ENCODE results near the gene EPHA4.
A peak's percentile ranks its signal among the peaks of the same experiment; 100 is the strongest.
"Not testable (repeated sequence)": the region's sequence is repeated elsewhere in the genome, so short reads cannot be mapped to it uniquely, and the experiment has no call there.

The EPHA4 gene

DNA sequence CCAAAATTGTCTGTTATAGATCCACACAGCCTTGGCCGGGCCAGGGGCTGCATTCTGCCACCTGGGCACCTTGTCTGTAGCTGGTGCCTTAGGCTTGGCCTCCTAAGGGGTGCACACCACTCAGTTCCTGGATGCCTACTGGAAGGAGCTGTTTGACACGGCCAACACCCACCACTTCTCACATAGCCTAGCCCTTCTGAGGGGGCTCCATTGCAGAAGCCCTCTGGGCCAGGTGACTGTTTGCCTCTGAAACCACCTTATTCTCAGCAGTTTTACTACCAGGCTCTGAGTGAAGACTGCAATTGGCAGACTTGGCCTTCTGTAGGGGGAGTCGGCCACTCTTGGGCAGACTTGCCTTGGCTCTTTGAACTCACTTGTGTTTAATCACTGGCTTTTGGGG, 39.5 kb downstream of the EPHA4 start:
- no peak for DNase-seq

DNA sequence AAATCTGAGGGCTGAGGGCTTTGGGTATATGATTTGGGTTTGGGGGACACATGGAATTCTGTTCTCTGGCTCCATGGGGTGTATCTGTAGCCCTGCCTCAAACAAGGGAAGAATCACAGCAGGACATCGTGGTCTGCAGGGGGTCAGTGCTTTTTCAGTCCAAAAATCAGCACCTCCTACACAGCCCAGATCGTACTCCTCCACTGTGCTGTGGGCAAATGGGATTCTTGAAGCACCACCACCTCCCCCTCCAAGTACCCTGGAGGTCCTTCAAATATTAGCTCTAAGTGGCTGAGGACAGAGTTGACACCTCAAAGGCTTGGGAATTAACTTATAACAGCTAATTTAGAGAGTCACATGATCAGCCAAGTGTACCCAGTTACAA, 41.5 kb downstream of the EPHA4 start:
- no peak for DNase-seq

DNA sequence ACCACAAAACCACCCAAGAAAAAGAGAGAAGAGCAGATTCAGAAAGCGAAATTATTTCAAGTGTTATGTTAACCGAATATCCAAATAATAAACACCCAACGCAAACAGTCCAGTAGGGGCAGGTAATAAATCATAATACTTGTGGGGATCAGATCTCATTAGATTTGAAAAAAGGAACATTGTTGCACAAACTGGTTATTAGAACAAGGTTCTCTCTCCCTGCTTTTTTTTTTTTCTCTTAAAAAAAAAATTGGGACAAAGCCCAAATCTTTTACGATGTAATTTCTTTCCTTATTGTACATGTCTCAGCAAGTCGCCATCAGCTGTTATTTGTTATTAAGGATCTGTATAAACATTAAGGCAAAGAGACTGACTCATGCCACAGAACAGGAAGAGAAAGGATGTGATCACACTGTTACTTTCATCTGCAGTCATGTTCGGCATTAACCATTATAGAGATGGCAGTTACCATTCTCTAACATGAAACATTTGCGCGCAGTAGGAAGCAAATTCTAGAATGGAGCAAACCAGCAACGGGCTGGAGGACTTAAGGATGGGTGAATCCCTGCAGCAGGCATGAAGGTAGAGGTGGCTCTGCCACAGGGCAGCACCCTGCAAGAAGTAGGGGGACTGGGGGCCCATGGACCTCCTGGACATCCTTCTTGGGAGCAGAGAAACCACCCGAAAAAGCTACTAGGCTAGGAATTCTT, 42.0 kb downstream of the EPHA4 start:
- peak; percentile 83 for DNase-seq

DNA sequence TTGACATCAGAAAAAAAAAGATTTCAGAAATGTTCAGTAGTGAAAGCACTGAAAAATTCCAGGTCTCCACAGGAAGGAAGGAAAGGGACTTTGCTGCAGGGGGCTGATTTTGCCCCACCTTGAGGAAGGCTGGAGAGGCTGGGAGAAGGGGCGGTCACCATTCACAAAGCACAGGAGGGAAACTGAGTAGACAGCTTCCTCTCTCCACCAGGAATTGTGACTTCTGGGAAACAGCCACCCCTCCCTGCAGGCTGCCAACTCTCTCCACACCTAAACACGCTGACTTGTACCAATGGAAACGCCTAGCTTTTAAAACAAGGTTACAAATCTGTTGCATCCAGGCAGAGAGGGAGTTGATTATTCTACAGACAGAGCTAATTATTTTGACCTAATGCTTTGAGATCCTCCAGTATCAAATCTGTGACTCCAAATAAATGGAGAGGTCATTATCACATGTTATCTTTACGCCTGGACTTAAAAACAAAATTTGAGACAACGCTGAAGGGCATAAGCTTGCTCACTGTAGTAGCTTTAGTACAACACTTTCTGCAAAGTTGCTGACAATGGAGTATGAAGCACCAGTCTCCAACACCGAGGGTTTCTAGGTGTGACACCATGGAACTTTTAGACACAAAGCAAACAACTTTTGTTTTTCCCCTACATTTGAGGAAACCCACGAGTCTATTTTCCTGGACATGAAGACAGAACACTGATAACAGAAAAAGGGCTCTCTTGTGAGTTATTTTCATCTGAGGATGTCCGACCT, 42.7 kb downstream of the EPHA4 start:
- no peak for DNase-seq

DNA sequence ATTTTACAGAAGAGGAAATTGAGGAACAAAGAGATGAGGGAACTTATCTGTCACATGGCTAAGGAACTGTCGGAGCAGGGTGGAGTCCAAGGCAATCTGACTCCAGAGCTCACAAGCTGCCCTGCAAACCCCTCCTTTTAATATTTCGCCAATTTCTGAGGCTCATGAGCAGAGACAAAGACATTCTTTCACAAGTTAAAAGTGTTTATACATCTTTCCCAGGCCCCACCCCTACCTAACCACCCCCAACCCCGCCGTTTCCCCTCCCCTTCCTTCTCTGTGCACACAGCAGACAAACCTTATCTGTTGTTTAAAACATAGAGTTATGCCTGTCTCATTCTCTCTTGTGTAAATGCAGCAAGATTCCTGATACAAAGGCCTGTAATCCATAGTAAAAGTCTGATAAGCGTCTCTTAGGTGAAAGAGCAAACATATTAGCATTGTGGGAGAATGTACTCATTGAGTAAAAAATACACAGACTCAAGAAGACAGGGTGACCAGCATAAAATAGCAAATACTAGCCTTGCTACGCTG, 44.3 kb downstream of the EPHA4 start:
- DNase-seq = no peak

DNA sequence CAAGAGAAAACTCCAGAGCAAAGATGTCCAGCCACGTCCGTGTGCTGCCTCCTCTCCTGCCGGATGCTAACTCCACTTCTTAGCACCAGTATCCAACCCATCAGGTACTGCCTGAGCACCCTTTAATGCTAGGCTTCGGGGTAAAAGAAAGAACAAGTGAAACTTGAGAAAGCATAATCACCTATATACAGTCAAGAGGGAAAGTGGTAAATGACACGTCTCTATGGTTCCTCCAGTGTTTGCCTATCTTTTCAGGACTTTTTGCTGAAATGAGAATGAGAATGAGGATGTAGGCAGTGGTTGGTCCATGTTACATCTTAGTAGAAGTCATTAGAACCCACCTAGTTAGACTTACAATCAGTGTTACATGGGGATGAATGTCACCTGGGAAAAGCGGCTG, 47.9 kb downstream of the EPHA4 start:
- DNase-seq = no peak

DNA sequence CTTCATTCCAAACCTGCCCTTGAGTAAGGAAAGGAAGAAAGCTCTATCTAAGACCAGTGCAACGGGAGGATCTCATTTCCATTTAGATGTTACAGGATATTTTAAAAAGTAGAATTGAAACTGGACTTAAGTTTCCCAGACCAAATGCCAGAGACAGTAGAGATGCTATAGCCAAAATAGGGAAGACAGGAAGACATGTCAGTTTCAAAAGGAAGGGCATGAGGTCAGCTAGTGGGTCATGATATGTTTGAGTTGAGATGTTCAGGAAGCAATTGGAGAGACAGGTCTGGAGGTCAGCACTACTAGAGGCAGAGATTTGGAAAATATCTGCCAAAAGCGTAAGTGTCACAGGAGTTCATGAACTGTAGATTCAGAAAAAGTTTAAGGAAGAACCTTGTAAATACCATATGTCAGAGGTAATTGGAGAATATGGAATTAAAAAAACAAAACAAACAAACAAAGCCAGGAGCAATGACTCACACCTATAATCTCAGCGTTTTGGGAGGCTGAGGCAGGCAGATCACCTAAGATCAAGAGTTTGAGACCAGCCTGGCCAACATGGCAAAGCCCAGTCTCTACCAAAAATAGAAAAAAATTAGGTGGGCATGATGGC, 50.8 kb downstream of the EPHA4 start:
- peak; percentile 26 for DNase-seq

DNA sequence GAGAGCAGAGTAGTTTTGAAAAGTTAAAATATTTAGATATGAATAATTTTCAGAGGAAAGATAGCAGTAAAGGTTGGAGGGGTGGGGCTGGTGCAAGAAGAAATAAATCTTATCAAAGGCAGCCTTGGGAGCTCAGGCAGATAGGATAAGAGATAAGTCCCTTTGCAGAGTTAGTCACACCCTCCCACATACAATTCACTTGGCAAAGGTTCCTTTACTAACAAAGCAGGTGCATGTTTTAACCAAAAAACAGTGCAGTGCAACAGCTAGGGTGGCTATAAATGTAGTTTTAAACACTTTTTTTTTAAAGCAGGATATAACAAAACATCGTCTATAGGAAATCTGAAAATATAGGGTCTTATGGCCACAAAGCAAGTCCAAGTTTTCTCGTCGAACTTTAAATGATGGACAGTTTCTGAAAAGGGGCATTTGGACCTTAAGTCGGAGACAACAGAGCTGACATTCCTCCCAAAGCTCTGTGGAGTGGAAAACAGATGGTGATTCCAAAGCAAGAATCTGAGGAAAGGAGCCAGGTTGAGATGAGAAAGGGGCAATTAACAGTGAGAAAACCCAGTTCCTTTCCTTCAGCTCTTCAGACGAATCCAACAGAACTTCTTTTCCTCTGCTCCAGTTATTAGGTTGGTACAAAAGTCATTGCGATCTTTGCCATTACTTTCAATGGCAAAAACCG, 53.0 kb downstream of the EPHA4 start:
- peak; percentile 37 for DNase-seq

DNA sequence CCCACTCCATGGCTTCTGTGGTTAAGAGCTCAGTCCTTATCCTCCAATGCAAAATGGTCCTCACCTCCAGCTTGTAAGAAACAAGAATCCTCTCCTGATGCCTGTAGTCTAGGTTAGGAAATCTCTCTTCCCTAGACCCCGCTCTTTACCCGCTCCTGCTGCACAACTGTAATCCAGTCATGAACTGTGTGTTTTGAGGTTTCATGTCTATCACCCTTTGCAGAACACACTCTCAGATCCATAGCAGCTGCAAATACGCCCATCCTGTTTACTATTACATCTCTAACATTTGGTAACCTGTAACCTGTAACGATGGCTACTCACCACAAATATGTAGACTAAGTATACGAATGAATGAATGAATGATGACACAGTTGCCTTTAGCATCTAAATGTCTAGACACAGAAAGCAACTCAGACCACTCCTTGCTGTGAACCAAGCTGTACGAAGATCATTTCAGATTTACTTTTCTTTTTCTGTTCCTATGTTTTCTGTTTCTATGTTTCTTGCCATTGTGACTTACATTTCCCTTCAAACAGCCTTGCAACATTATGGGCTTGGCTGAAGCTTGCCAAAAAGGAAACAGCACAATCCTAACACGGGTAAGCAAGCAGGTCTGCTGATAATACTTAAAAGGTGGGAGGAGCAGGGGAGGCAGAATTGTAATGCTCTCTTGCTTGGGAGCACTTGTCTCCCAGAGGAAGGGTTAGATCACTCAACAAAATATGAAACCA, 53.7 kb downstream of the EPHA4 start:
- no peak for DNase-seq

DNA sequence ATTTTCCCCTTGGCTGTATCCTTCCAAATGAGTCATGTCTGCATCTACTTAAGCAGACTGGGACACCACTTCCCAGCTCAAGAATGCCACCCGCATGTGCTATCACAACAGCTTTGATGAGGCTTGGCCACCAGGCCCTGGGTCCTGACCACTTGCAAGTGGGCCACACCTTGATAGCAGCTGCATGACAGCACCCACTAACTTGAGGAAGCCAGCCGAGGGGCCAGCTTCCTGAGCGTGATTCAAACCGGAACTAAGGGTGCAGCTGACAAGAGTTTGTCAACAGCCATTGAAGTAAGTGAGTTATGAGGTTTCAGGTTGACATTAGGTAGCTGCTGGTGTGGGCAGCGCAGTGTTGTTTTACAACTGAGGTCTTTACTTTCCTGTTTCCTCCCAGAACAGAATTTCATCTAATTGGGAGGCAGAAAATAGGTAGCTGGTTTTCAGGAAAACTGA, 54.4 kb downstream of the EPHA4 start:
- no peak for DNase-seq

DNA sequence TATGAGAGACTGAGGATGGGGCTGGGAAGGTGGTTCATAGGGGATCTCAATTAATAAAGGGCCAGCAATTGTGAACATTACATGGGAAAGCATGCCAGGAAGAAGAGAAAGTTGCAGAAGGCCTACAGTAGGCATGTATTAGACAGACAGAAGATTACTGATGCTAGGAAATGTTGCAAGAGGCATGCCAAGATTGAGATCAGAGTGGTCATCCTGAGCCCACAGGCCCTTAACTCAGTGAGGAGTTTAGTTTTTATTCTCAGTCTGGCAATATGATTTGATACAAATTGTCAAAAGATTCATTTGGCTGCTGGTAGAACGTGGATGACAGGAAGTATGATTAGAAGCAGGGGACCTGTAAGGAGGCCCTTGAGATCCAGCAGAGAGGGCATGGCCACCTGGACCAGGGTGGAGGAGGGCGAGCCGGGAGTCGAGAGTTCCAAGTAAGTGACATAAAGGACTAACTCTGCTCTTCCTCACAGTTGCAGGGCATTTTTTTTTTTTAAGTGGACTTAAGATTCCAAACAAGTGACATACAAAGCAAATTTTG, 54.9 kb downstream of the EPHA4 start:
- no peak for DNase-seq

DNA sequence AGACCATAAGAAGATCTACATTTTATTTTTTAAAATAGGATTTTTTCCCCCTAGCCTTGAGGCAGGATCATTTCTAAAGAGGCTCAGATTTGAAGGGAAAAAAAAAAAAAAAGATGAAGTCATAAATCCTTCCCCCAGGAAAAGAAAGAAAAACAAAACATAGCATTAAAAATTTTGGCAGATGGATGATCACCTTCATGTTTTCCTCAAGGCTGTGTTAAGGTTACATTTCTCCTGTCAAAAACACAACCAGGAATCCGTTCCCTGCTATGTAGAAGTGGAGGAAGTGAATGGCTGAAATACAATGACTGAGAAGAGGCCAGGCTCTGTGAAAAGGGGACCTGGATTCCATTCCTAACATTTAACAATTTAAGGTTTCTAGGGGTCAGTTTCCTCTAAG, 56.2 kb downstream of the EPHA4 start:
- DNase-seq = no peak

DNA sequence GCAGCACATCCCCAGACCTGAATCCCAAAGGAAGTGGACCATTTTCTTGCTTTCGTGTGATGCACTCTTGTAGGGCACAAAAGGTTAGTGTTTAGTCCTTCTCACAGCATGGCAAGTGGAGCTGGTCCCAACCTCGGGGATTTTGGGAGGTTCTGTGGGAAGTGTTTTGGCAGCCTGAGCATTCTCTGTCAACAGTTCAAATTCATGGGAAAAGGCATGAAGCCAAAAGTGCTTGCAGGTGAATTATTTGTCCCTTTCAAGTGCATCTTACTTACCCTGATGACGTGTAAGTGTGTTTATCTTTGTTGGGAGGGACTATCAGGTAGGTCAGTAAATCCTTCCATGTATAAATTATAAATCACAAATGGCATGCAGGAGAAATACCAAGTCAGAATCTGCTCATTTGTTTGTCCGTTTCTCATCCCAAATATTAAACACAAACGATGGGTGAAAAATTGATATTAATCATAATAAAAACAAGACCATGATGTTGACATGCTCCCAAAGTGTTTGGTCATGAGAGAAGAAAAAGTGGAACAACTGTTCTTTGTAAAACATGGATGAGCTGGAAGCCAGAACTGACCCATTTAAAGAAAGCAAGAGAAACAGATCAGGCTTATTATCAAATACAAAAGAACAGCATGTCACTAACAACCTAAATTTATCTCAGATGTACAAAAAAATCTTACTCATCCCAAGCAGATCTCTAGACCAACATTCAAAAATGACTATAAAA, 57.6 kb downstream of the EPHA4 start:
- DNase-seq = no peak

DNA sequence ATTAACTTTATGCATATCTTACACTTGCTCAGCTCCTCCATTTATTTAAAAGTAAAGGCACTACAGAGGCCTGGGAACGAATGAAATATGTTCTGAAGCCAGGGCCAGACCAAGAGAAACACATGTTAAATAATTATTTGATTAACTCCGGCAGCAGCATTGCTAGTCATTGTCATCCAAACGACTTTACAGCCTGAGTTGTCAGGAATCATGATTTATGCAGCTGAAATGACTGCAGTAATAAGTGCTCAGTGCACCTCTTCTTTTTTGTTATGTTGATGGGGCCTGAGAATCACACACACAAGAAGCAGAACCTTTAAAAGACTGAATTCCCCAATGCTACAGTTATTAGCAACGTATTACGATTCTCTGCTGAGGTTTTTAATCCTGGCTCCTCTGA, 58.9 kb downstream of the EPHA4 start:
- no peak for DNase-seq

DNA sequence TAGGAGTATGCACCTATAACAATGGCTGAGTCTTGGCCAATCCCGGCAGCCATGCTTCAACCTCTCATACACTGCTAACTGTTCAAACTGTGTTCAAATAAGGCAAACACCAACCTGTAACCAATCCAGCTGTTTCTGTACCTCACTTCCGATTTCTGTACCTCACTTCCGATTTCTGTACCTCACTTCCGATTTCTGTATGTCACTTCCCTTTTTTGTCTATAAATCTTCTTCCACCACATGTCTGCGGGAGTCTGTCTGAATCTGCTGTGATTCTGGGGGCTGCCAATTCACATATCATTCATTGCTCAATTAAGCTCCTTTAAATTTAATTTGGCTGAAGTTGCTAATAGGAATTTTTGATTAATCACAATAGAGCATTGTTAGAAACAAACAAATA, 60.8 kb downstream of the EPHA4 start:
- not testable (repeated sequence) for DNase-seq

DNA sequence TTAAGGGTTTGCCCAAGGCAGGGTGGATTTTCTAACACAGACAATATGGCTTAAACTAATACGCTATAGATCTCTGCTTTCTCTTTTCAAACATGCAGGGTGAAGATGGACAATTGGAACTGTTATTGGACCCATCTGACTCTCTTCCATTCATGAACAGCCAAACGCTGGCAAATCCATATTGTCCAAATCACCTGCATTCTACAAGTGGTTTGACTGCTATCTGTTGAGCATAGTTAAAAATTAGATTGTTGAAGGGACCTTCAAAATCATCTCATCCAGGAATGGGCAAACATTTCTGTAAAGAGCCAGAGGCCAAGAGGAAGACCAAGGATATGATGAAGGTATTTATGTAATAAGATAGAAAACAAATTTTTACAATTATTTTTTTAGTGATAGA, 65.6 kb downstream of the EPHA4 start:
- DNase-seq = no peak

DNA sequence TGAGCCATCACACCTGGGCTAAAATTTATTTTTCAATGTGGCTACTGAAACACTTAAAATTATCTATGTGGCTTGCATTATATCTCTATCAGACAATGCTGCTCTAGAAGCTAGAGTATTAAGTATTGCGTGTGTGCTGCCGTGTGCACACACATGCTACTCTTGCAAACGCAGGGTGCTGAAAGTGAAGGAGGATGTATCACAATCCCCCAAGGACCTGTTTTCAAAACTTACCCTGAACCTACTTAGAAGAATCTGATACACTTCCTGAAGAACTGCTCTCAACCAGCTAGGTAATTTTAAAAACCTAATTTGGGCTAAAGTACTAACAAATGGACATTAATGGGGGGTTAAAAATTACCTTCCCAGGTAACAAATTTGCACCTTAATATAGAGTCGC, 66.5 kb downstream of the EPHA4 start:
- no peak for DNase-seq

DNA sequence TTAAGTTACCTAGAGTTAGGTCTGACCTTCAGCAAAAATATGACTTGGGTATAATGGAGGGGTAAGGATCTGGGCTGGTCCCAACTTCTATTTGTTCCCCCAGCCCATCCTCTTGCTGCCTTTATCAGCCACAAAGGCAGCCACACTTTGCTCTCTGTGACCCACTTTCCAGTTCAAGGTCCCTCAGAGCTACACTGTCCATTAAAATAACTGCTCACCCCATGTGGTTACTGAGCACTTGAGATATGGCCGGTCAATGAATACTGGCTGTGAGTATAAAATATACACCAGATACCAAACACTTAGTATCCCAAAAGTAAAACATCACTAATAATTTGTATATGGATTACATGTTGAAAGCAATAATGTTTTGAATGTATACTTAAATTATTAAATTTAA, 67.2 kb downstream of the EPHA4 start:
- no peak for DNase-seq

DNA sequence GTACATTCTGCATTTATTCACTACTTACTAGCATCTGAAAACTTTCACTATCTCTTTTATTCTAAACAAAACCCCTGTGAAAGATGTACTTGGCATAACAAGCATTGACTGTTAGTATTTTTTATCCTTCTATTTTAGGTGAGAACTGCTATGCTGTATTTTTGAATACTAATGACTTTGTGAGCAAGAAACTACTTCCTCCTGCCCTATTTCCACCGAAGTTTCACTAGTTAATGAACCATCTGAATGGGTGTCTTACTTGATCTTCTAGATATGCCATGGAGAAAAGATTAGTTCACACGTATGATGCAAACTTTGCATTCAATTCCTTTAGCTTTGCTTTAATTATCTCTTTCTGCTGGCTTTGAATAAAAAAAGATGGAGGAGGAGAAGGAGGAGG, 68.1 kb downstream of the EPHA4 start:
- DNase-seq = no peak

DNA sequence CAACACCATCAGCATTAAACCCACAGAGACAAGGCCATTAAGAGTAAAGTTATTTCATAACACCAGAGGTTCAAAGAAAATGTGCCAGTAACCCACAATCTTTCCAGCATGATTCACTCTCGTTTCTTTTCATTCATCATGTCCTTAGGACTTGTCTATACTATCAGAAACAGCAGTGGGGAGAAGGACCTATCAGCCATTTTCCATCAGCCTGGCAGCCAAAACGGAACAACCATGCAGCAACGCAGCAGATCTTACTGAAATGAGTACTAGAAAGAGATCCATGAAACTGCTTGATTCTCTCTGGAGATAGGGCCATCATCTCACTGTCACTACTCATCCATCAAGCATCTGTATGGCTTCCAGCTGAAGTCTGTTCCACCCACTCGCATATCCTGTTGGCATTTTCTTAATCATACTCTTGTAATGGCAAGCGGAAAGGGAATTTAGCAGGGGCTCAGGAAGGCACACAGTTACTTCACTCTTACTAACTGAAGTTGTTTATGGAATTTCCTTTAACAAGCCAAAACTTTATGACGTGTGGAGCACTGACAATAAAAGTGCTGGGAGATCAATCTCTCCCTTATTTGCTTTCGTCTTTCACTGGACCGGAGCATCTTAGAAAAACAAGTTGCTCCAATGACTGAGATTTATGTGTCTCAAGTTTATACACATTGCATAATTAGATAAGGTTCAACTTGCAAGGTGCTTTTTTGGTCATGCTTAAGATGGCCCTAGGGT, 69.7 kb downstream of the EPHA4 start:
- DNase-seq = no peak

DNA sequence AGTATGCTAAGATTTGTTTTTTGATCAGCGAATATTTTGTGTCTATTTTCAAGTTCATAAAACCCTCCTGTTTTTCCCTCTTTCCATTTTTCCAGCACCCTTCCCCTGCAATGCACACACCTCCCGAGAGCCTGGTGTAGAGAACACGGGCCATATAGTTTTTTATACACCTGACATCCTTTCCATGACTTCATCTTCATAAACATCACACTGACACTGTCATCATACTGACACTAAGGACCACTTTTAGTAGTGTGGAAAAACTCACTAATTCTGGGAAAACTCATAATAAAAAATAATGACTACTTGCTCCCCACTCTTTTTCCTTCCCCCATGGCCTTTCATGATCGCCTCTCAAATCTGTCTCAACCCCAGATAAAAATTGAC, 70.2 kb downstream of the EPHA4 start:
- DNase-seq = no peak

All from NCI-H2171 treated with DMSO at 0.1 percent for 48 hours (cell line).